GM12878 (cell line): Measurements from ENCODE around the gene ACSS1. TPM values are rescaled to one million over a fixed set of nuclear protein-coding genes. Genes with fewer than 3 reads are reported as not detected.

Source experiments
- ATAC-seq: fragments of 200-7000 bp; cut with Tn5 transposase; 3 replicates; pipeline ENCODE4 v1.9.1; 2020; ENCODE audit warnings: mild to moderate bottlenecking, moderate library complexity
- BruUV-seq: library from RNA; stranded (reverse); fragments of 400-500 nt; replicated peaks from 2 replicates; lab custom pipeline; 2021; lab: Mats Ljungman, UMichigan
- CTCF ChIA-PET: fragments of 300-600 bp; sonication (Branson Sonifier 250); formaldehyde crosslinking; extraction: SDS; loops from one replicate; lab custom pipeline; 2021; ENCODE audit warnings: inconsistent platforms; lab: Yijun Ruan, JAX
- POLR2A ChIA-PET: fragments of 350-600 bp; formaldehyde crosslinking; extraction: SDS; loops from one replicate; lab custom pipeline; 2021; ENCODE audit warnings: inconsistent platforms; lab: Charles Lee
- RAD21 ChIA-PET: fragments of 300-600 bp; sonication (Branson Sonifier 250); formaldehyde crosslinking; loops from one replicate; lab custom pipeline; 2023; ENCODE audit warnings: antibody characterized with exemption; ENCODE audit not compliant: unreplicated experiment; lab: Charles Lee
- SMC1A ChIA-PET: fragments of 300-600 bp; sonication (Branson Sonifier 250); formaldehyde crosslinking; loops from one replicate; lab custom pipeline; 2023; ENCODE audit not compliant: unreplicated experiment, uncharacterized antibody; lab: Charles Lee
- DNase-seq: peaks from one replicate; pipeline ENCODE4 v3.0.0-alpha.2; 2011; ENCODE audit warnings: low read depth, low spot score
- FAIRE-seq: peaks from 3 replicates; lab custom pipeline; 2011; peaks lifted over from hg19 to GRCh38; lab: Jason Lieb, UNC
- H2AFZ ChIP-seq: 2 replicates; pipeline ENCODE4 v1.6.0; 2011; ENCODE audit warnings: low read depth, low read length, control low read depth; ENCODE audit not compliant: control insufficient read depth
- H3K27ac ChIP-seq: 2 replicates; pipeline ENCODE4 v1.5.1; 2011; ENCODE audit warnings: control low read depth; ENCODE audit not compliant: control insufficient read depth, insufficient read depth
- H3K27me3 ChIP-seq, 2 experiments: replicated peaks in 1 of 2; 2 replicates each; pipeline versions ENCODE4 v1.6.0 to v1.6.1; 2011; ENCODE audit warnings: low read length in 1 of 2; ENCODE audit not compliant: control insufficient read depth in 2 of 2, insufficient read depth in 2 of 2
- H3K36me3 ChIP-seq, 2 experiments: 2 replicates each; pipeline ENCODE4 v1.5.1; 2011; ENCODE audit warnings: low read length in 1 of 2; ENCODE audit not compliant: control insufficient read depth in 2 of 2, insufficient read depth in 2 of 2
- H3K4me1 ChIP-seq: 2 replicates; pipeline ENCODE4 v1.6.1; 2011; ENCODE audit warnings: mild to moderate bottlenecking, low read length, moderate library complexity, mixed read lengths; ENCODE audit not compliant: control insufficient read depth, insufficient read depth
- H3K4me2 ChIP-seq: 2 replicates; pipeline ENCODE4 v1.6.0; 2011; ENCODE audit warnings: control low read depth; ENCODE audit not compliant: control insufficient read depth, insufficient read depth
- H3K4me3 ChIP-seq: fragments of 200-600 bp; sonication (generic); 2 replicates; pipeline ENCODE4 v1.5.1; 2016
- H3K79me2 ChIP-seq: 2 replicates; pipeline ENCODE4 v1.6.0; 2011; ENCODE audit warnings: low read length; ENCODE audit not compliant: control insufficient read depth, insufficient read depth
- H3K9ac ChIP-seq: 2 replicates; pipeline ENCODE4 v1.8.0; 2011; ENCODE audit warnings: low read length, control low read depth, mixed read lengths; ENCODE audit not compliant: control insufficient read depth, insufficient read depth
- H3K9me3 ChIP-seq: replicated peaks from 3 replicates; pipeline ENCODE4 v1.5.1; 2011; ENCODE audit warnings: mild to moderate bottlenecking, low read length; ENCODE audit not compliant: control insufficient read depth, insufficient read depth
- H4K20me1 ChIP-seq: 2 replicates; pipeline ENCODE4 v1.6.0; 2011; ENCODE audit not compliant: control insufficient read depth, insufficient read depth
- BCL3 ChIP-seq: IDR thresholded peaks from 2 replicates; pipeline ENCODE4 v1.6.1; 2011; ENCODE audit warnings: borderline replicate concordance, low read depth, mild to moderate bottlenecking, moderate library complexity, low read length; ENCODE audit not compliant: insufficient read depth, poor library complexity, severe bottlenecking
- CBFB ChIP-seq: IDR thresholded peaks from 2 replicates; pipeline ENCODE4 v1.6.1; 2016; ENCODE audit warnings: antibody characterized with exemption, low read depth
- DPF2 ChIP-seq: fragments of 450-650 bp; IDR thresholded peaks from 2 replicates; pipeline ENCODE4 v1.6.1; 2017; ENCODE audit warnings: mild to moderate bottlenecking
- IRF3 ChIP-seq: fragments of 450-650 bp; IDR thresholded peaks from 2 replicates; pipeline ENCODE4 v1.6.1; 2014; ENCODE audit warnings: mild to moderate bottlenecking
- KDM1A ChIP-seq: fragments of 200-600 bp; sonication (generic); IDR thresholded peaks from 2 replicates; pipeline ENCODE4 v1.6.1; 2016; ENCODE audit warnings: borderline replicate concordance
- MEF2B ChIP-seq: fragments of 450-650 bp; IDR thresholded peaks from 2 replicates; pipeline ENCODE4 v1.6.1; 2018; ENCODE audit warnings: mild to moderate bottlenecking, moderate library complexity; ENCODE audit not compliant: partially characterized antibody, poor library complexity, severe bottlenecking
- NR2C2 ChIP-seq: IDR thresholded peaks from 2 replicates; pipeline ENCODE4 v1.6.1; 2011; ENCODE audit warnings: borderline replicate concordance, low read depth; ENCODE audit not compliant: control insufficient read depth, insufficient read length
- NR2F1 ChIP-seq: fragments of 450-650 bp; conservative IDR thresholded peaks from 2 replicates; pipeline ENCODE4 v1.6.1; 2017; ENCODE audit warnings: mild to moderate bottlenecking
- POLR2A ChIP-seq: IDR thresholded peaks from 2 replicates; pipeline ENCODE4 v1.6.1; 2011; ENCODE audit warnings: low read depth, mild to moderate bottlenecking, low read length
- SMAD5 ChIP-seq: IDR thresholded peaks from 2 replicates; pipeline ENCODE4 v1.6.1; 2016; ENCODE audit warnings: antibody characterized with exemption, low read depth
- SPI1 ChIP-seq: IDR thresholded peaks from 2 replicates; pipeline ENCODE4 v1.6.1; 2011; ENCODE audit warnings: low read depth, mild to moderate bottlenecking, low read length, moderate library complexity, borderline replicate concordance; ENCODE audit not compliant: insufficient read depth
- TAF1 ChIP-seq: IDR thresholded peaks from 2 replicates; pipeline ENCODE4 v1.6.1; 2011; ENCODE audit warnings: mild to moderate bottlenecking, low read depth, low read length, borderline replicate concordance
- WGBS: methylation state at CpG from one replicate; pipeline ENCODE4 v1.1.6; 2016; ENCODE audit warnings: low lambda C conversion rate; ENCODE audit not compliant: insufficient replicate concordance, insufficient coverage; ENCODE audit errors: missing lambda C conversion rate; 5-methylcytosine and 5-hydroxymethylcytosine counted together
- in situ Hi-C: fragments of 300-500 bp; cut with MboI; formaldehyde crosslinking; loops from 9 replicates; pipeline ENCODE4 v1.14.3; 2018; ENCODE audit warnings: mixed read lengths
- intact Hi-C: fragments of 100-400 bp; cut with micrococcal nuclease; formaldehyde crosslinking; loops from one replicate; pipeline ENCODE4 v1.14.2; 2022; ENCODE audit not compliant: unreplicated experiment
- polyA plus RNA-seq, 11 experiments: library from polyadenylated mRNA; depleted of rRNA in 4 of 11; unstranded in 6 of 11; stranded (reverse) in 5 of 11; fragments of >200 nt; fragmentation: Nextera tagmentation in 4 of 11; fragmentation: Illumina TruSeq in 1 of 11; extraction: Ambion mirVana in 4 of 11; extraction: Trizol in 1 of 11; gene quantifications; 1 replicate in 1 of 11; 2 replicates in 10 of 11; pipeline versions ENCODE4 v1.2.1 to v1.2.3, GENCODE V29; 2011 to 2016; ENCODE audit warnings: inconsistent platforms in 2 of 11, missing spikeins in 2 of 11, low read depth in 1 of 11
- total RNA-seq, 4 experiments: library from RNA; depleted of rRNA in 3 of 4; stranded (reverse); fragments of >200 nt in 3 of 4; fragmentation: Illumina TruSeq in 1 of 4; extraction: Trizol in 1 of 4; gene quantifications; 2 replicates each; pipeline versions ENCODE4 v1.2.1 to v1.2.3, GENCODE V29; 2013 to 2021

ACSS1 gene
- total and polyA plus RNA-seq, 10 of the 15 experiments (the other 5 are each of a cell fraction or from before 2014, with no cell fraction given): 1.3 to 44.9 (median 31.1) TPM

GRCh38 chr20:25025091-25025861 is 32.7 kb downstream of the ACSS1 start:
- TF ChIP-seq CBFB: no peak
- TF ChIP-seq SPI1: no peak
- H3K27ac ChIP-seq: no peak overlapping the region
- ATAC-seq (no peak), DNase-seq (no peak), FAIRE-seq (no peak)
- H2AFZ ChIP-seq: no peak overlapping the region
- no peaks in the 10 kb centered on the region for H3K27me3 ChIP-seq
- POLR2A ChIA-PET: no interaction called here
- no peaks in the 10 kb centered on the region for H3K4me1 ChIP-seq
- BruUV-seq: no TSS peak
- no peak overlapping the region for H3K9ac ChIP-seq
- RAD21 ChIA-PET: no interaction called here
- no peaks in the 10 kb centered on the region for H3K79me2 ChIP-seq
- H3K4me2 ChIP-seq: no peak overlapping the region
- H3K4me3 ChIP-seq: no peak overlapping the region
- no peaks in the 10 kb centered on the region for H3K9me3 ChIP-seq
- H3K36me3 ChIP-seq: peaks cover 0 to 3% of the 10 kb centered on the region in 2 experiments; a peak in 2 of 4 replicates
- in situ Hi-C loops (no loop called here), intact Hi-C loops (no loop called here)
- 85% methylated on average over 14 of the region's 14 CpGs for WGBS
- CTCF ChIA-PET: interaction anchor here (1.6 kb wide), 1 partner anchor 40 kb away, joined by 4 read pairs; no protein-coding TSS in a partner anchor
- SMC1A ChIA-PET: no interaction called here
- H4K20me1 ChIP-seq: no peaks in the 10 kb centered on the region

GRCh38 chr20:25024171-25024570 is 33.8 kb downstream of the ACSS1 start:
- no peaks in the 10 kb centered on the region for H3K27me3 ChIP-seq
- H2AFZ ChIP-seq: no peak overlapping the region
- ChIA-PET SMC1A (no interaction called here), POLR2A (interaction anchor here (0.6 kb wide), 1 partner anchor 29 kb away, joined by 3 read pairs; no protein-coding TSS in a partner anchor), CTCF (interaction anchor here (0.9 to 1.6 kb wide), 2 partner anchors 12 to 41 kb away, joined by 3 to 4 read pairs; no protein-coding TSS in a partner anchor), RAD21 (no interaction called here)
- intact Hi-C loops (no loop called here), in situ Hi-C loops (loop anchor here (5.0 kb wide), 1 partner anchor 52 kb away; no protein-coding TSS in a partner anchor)
- no peak overlapping the region for H3K9ac ChIP-seq
- H3K4me1 ChIP-seq: no peaks in the 10 kb centered on the region
- H3K36me3 ChIP-seq: peaks cover 0 to 3% of the 10 kb centered on the region in 2 experiments; a peak in 3 of 4 replicates
- WGBS: 98% methylated on average over 4 of the region's 4 CpGs
- no peak overlapping the region for H3K4me2 ChIP-seq
- H3K27ac ChIP-seq: no peak overlapping the region
- no peaks in the 10 kb centered on the region for H4K20me1 ChIP-seq
- BruUV-seq: no TSS peak
- FAIRE-seq (no peak), DNase-seq (no peak), ATAC-seq (no peak)
- no peaks in the 10 kb centered on the region for H3K79me2 ChIP-seq
- no peaks in the 10 kb centered on the region for H3K9me3 ChIP-seq
- no peak overlapping the region for H3K4me3 ChIP-seq
- TF ChIP-seq POLR2A (no peak), TAF1 (no peak), IRF3 (no peak), NR2F1 (no peak), MEF2B (no peak), KDM1A (no peak), NR2C2 (no peak), BCL3 (no peak), SMAD5 (no peak), DPF2 (no peak)
